Left ventricle myocardium superior (tissue), 1 donor: Measurements from ENCODE around the gene UTP4. TPM values are rescaled to one million over a fixed set of nuclear protein-coding genes. Genes with fewer than 3 reads are reported as not detected.
"Not testable (repeated sequence)": the region's sequence is repeated elsewhere in the genome, so short reads cannot be mapped to it uniquely, and the experiment has no call there.

Experiments used
- ATAC-seq: fragments of 200-7000 bp; cut with Tn5 transposase; one replicate; pipeline ENCODE4 v1.9.1; 2020; ENCODE audit warnings: mild to moderate bottlenecking, moderate library complexity
- DNase-seq: peaks from one replicate; pipeline ENCODE4 v3.0.0-alpha.2; 2020
- intact Hi-C: fragments of 100-400 bp; cut with micrococcal nuclease; formaldehyde crosslinking; loops from one replicate; pipeline ENCODE4 v1.11.0; 2022
- total RNA-seq: library from RNA; stranded (reverse); fragmentation: NEBNext Ultra II Directional; extraction: Animal tissue kit (Norgen Biotek cat#: 25700); gene quantifications from one replicate; pipeline ENCODE4 v1.2.1, GENCODE V29; 2021
- donor health status: DM: no; HTN: yes; CAD: no; lungs with severe emphysema.

UTP4 gene
- total RNA-seq, 1 donor from 2014 or later, result 32.3 TPM

DNA sequence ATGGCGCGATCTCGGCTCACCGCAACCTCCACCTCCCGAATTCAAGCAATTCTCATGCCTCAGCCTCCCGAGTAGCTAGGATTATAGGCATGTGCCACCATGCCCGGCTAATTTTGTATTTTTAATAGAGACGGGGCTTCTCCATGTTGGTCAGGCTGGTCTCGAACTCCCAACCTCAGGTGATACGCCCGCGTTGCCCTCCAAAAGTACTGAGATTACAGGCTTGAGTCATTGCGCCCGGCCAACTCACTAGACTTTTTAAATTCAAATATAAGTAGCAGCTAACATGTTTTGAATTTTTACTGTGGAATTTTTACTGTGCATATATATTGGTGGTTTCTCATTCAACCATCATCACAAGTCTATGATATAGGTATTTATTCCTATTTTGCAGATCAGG lies 7.5 kb upstream of the UTP4 start:
- DNase-seq, ATAC-seq, intact Hi-C loops: not testable (repeated sequence)

DNA sequence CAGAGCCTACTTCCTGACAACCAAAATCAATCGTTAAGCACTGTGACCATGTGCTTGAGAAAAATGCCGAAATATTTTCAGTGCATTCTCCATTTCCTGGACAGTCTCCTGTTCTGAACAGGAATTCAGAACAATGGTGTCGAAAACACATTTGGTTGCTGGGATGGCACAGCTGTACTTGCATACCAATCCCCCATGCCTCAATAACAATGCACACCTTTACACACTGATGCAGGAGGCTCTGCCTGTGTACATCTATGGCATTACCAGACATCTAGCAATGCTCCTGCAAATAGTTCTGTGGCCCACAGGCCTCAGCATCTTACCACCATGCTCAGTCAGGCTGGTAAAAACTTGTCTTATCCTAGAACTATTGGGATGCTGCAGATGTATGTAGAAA lies 6.2 kb upstream of the UTP4 start:
- intact Hi-C loops, result no loop called here
- DNase-seq (no peak), ATAC-seq (no peak)

GRCh38 chr16:69126801-69127200 lies 5.6 kb upstream of the UTP4 start:
- ATAC-seq, intact Hi-C loops, DNase-seq: not testable (repeated sequence)

- ATAC-seq (no peak), DNase-seq (no peak)
- intact Hi-C loops, result no loop called here
These were observed 4.4 kb upstream of the UTP4 start for GRCh38 chr16:69127966-69128510.

- intact Hi-C loops, result no loop called here
- ATAC-seq, result no peak
- no peak for DNase-seq
These were observed 2.0 kb upstream of the UTP4 start for GRCh38 chr16:69130461-69130860.

- intact Hi-C loops, result no loop called here
- DNase-seq (no peak), ATAC-seq (peak; percentile 9)
These were observed 1.1 kb upstream of the UTP4 start for GRCh38 chr16:69131167-69131838.

GRCh38 chr16:69131839-69132423 lies 518 bp upstream of the UTP4 start:
- intact Hi-C loops, result no loop called here
- peak; percentile 81 for ATAC-seq
- DNase-seq, result peak; percentile 83

GRCh38 chr16:69133373-69133954 lies 1.0 kb downstream of the UTP4 start:
- DNase-seq, result no peak
- intact Hi-C loops, result no loop called here
- no peak for ATAC-seq

GRCh38 chr16:69138608-69139007 lies 6.2 kb downstream of the UTP4 start:
- no peak for DNase-seq
- intact Hi-C loops, result no loop called here
- ATAC-seq, result no peak

GRCh38 chr16:69139464-69139863 lies 7.0 kb downstream of the UTP4 start:
- intact Hi-C loops, ATAC-seq, DNase-seq: not testable (repeated sequence)

DNA sequence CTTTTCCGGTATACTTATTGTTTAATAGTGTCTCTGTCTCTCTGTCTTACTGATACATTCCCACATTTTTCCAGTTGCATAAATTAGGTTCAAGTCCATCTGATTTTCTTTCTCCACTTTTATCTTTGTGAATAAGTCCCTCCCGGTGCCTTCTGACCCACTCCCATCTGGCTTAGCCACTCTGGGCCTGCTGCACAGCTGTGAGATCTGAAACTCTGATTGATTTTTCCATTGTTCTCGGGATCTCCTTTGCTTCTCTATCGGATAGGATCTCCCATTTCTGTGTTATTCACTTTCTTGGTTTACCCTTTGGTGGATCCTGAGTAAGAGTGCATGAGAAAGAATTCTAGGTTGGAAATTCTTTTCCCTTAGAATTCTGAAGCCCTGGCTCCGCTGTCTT lies 8.6 kb downstream of the UTP4 start:
- ATAC-seq, result no peak
- intact Hi-C loops, result no loop called here
- no peak for DNase-seq

GRCh38 chr16:69141936-69142335 lies 9.5 kb downstream of the UTP4 start:
- intact Hi-C loops, result no loop called here
- DNase-seq (no peak), ATAC-seq (no peak)

GRCh38 chr16:69143116-69143515 lies 10.7 kb downstream of the UTP4 start:
- ATAC-seq (no peak), DNase-seq (no peak)
- intact Hi-C loops, result no loop called here

DNA sequence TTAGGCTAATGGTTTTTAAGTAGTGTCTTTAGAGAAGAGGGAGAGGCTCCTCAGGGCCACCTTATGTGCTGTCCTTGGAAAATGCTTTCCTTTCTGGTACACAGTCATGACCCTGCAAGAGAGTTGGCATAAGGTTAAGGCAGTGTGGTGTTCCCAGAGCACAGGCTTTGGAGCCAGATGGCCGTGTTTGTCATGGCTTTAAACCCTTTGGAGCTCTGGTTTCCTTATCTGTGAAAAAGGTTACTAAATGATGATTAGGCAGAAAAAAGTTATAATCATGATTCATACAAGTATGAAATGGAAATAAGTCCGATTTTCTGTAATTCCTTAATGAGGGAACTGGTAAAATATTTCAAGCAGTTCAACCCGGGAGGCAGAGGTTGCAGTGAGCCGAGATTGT lies 13.2 kb downstream of the UTP4 start:
- DNase-seq (no peak), ATAC-seq (no peak)
- intact Hi-C loops, result no loop called here

- not testable (repeated sequence) for DNase-seq, ATAC-seq
- intact Hi-C loops, result loop anchor here (2.0 kb wide), 1 partner anchor 135 kb away; no protein-coding TSS in a partner anchor
These were observed 17.2 kb downstream of the UTP4 start for GRCh38 chr16:69149621-69150020.

GRCh38 chr16:69150146-69150865 lies 17.9 kb downstream of the UTP4 start:
- intact Hi-C loops, result loop anchor here (2.0 kb wide), 1 partner anchor 134 kb away; no protein-coding TSS in a partner anchor
- DNase-seq, result no peak
- peak; percentile 85 for ATAC-seq

DNA sequence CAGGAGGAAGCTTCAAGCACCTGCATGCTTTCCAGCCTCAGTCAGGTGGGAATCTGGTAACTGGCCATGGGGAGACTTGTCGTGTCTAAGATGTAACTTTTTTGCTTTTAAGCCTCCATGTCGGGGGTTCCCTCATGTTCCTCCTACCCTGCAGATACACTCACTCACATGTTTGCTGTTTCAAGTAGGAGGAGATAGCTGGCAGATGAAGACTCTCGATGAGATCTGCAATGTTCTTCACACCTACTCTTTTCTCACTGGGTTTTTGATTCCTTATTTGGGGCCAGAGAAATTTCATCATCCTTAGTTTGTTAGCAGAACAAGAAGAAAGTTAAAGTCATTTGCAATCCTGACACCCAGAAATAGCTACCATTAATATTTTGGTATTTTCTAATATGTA lies 24.7 kb downstream of the UTP4 start:
- DNase-seq (no peak), ATAC-seq (no peak)
- intact Hi-C loops, result no loop called here

DNA sequence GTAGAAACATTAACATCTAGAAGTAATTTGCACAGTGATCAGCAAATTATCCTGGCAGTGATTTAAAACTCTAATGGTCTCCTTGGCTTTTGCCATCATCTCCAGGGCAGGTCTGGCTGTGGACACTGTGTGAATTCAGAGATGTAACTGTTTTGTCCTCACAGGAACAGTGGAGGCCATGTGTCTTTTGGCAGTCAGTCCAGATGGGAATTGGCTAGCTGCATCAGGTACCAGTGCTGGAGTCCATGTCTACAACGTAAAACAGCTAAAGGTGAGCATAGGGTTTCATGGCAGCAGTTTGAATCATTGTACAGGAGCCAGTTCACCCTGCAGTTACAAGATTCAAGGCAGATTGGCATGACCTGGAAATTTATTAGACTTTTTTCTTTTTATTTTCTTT lies 27.7 kb downstream of the UTP4 start:
- no peak for ATAC-seq
- intact Hi-C loops, result loop anchor here (10.0 kb wide), 1 partner anchor 75 kb away; no protein-coding TSS in a partner anchor
- DNase-seq, result no peak

DNA sequence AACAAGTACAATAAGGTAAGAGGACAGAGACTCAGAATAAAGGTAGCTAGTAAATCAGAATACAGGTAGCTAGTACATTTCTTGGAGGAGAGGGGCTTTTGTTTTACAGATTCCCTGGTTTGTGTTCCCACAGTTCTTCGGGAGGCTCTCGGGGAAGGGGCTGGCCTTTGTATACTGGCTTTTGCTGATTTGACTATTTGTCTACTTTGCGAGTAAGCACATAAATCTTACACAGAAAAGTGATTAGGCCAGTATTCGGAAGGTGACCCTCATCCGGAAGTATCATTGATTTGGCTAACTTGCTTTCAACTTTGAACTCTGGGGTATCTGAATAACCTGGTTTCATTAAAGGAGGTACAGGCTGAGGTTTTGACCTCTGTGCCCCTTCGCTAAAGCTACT lies 33.1 kb downstream of the UTP4 start:
- DNase-seq, result no peak
- no peak for ATAC-seq
- intact Hi-C loops, result loop anchor here (10.0 kb wide), 1 partner anchor 69 kb away; no protein-coding TSS in a partner anchor
